ENCODE measurements around the gene NIBAN1.

NIBAN1 gene

DNA sequence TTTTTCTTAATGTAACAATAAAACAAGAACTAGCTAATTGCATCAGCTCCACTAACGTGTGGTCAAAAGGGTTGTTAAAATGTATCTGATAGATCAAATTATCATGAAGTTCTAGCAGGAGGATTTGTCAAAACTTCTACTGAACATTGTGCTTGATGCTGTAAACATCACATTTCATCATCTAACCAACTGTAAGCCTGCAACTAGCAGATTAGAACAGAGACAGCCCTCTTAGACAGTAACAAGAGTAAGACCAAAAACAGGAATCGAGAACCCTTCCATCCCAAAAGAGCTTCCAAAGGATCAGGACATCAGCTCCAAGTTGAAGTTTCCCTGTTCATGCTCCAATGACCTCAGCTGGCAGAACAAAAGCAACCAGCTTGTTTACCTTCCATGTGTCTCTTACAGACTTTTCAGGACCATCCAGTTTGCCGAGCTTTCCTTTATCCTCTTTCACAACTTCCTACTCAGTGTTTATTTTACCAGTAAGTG, 44.6 kb downstream of the NIBAN1 start:
- TF ChIP-seq, protein P1, sequence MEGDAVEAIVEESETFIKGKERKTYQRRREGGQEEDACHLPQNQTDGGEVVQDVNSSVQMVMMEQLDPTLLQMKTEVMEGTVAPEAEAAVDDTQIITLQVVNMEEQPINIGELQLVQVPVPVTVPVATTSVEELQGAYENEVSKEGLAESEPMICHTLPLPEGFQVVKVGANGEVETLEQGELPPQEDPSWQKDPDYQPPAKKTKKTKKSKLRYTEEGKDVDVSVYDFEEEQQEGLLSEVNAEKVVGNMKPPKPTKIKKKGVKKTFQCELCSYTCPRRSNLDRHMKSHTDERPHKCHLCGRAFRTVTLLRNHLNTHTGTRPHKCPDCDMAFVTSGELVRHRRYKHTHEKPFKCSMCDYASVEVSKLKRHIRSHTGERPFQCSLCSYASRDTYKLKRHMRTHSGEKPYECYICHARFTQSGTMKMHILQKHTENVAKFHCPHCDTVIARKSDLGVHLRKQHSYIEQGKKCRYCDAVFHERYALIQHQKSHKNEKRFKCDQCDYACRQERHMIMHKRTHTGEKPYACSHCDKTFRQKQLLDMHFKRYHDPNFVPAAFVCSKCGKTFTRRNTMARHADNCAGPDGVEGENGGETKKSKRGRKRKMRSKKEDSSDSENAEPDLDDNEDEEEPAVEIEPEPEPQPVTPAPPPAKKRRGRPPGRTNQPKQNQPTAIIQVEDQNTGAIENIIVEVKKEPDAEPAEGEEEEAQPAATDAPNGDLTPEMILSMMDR (IDR thresholded peaks at IDR 0.05; ENCODE audit: insufficient read depth, low read length, poor library complexity, severe bottlenecking), result no peak
- no peak for TF ChIP-seq EZH2phosphoT487 (conservative IDR thresholded peaks at IDR 0.05; ENCODE audit: low read length)
- Histone ChIP-seq H3K27ac (ENCODE audit: low read depth, low read length) (no peak overlapping the region), H3K4me3 (ENCODE audit: insufficient read depth, low read length, poor library complexity, severe bottlenecking) (no peak overlapping the region), H4K20me1 (ENCODE audit: low read depth, low read length) (no peaks in the 10 kb centered on the region), H3F3A (ENCODE audit: insufficient read depth) (no peaks in the 10 kb centered on the region), H3K4me2 (ENCODE audit: low read depth, low read length, poor library complexity, severe bottlenecking) (no peak overlapping the region), H3K36me3 (ENCODE audit: low read length) (no peaks in the 10 kb centered on the region), H3K27me3 (ENCODE audit: low read length) (no peaks in the 10 kb centered on the region), H3K9me3 (ENCODE audit: insufficient read depth, low read length) (no peaks in the 10 kb centered on the region), H3K79me2 (ENCODE audit: insufficient read depth, low read length) (no peaks in the 10 kb centered on the region), H3K9me2 (replicated peaks; ENCODE audit: insufficient read depth, low read length) (no peaks in the 10 kb centered on the region), H2AFZ (ENCODE audit: low read depth, low read length, severe bottlenecking) (no peak overlapping the region), H3K9ac (ENCODE audit: low read length) (no peak overlapping the region)

DNA sequence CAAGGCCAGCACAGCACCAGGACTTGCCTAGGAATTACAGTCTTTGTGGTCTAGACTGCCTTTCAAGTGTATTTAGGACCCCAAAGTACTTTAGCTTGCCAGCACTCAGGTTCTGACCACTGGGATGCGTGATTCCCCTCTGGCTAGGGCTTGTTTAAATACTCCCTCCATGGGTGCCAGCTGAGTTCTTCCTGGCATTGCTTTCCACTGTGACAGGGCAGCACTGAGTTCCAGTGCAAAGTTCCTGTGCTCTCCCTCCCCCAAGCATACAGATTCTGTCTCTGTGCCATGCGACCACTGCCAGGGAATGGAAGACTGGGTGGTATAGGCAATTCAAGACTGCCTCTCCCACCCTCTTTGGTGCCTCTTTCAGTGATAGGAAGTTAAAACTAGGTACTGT, 45.9 kb downstream of the NIBAN1 start:
- Histone ChIP-seq H3K27me3 (ENCODE audit: low read length) (no peaks in the 10 kb centered on the region), H3F3A (ENCODE audit: insufficient read depth) (no peaks in the 10 kb centered on the region), H3K4me2 (ENCODE audit: low read depth, low read length, poor library complexity, severe bottlenecking) (no peak overlapping the region), H3K9ac (ENCODE audit: low read length) (no peak overlapping the region), H3K9me2 (replicated peaks; ENCODE audit: insufficient read depth, low read length) (no peaks in the 10 kb centered on the region), H3K36me3 (ENCODE audit: low read length) (no peaks in the 10 kb centered on the region), H3K27ac (ENCODE audit: low read depth, low read length) (no peak overlapping the region), H2AFZ (ENCODE audit: low read depth, low read length, severe bottlenecking) (no peak overlapping the region), H3K9me3 (ENCODE audit: insufficient read depth, low read length) (no peaks in the 10 kb centered on the region), H3K4me3 (ENCODE audit: insufficient read depth, low read length, poor library complexity, severe bottlenecking) (no peak overlapping the region), H3K79me2 (ENCODE audit: insufficient read depth, low read length) (no peaks in the 10 kb centered on the region), H4K20me1 (ENCODE audit: low read depth, low read length) (no peaks in the 10 kb centered on the region)
- TF ChIP-seq EZH2phosphoT487 (conservative IDR thresholded peaks at IDR 0.05; ENCODE audit: low read length), result no peak
- TF ChIP-seq, protein P1 (IDR thresholded peaks at IDR 0.05; ENCODE audit: insufficient read depth, low read length, poor library complexity, severe bottlenecking), result no peak

All from SU-DHL-6 (cell line).